Psoas muscle (tissue), 8 donors: ENCODE data around the gene MAS1L. TPM values are rescaled to one million over a fixed set of nuclear protein-coding genes. Genes with fewer than 3 reads are reported as not detected.

Experiments
- ATAC-seq, 4 donors: fragments of 200-7000 bp; cut with Tn5 transposase; one replicate each; pipeline ENCODE4 v1.9.1; 2020; ENCODE audit warnings: moderate library complexity in 3 of 4, mild to moderate bottlenecking in 2 of 4
- DNase-seq, 2 donors: peaks; one replicate each; pipeline ENCODE4 v3.0.0-alpha.2; 2020
- H3K27ac ChIP-seq: fragments of 200-600 bp; one replicate; pipeline ENCODE4 v1.8.0; 2022
- H3K27me3 ChIP-seq, 3 donors: fragments of 200-600 bp in 1 of 3; one replicate each; pipeline versions ENCODE4 v1.6.1 to v1.8.0; 2013 to 2022; ENCODE audit warnings: low read length in 2 of 3, mild to moderate bottlenecking in 2 of 3, moderate library complexity in 1 of 3; ENCODE audit not compliant: insufficient read depth in 3 of 3
- H3K36me3 ChIP-seq, 2 donors: fragments of 200-600 bp in 1 of 2; one replicate each; pipeline versions ENCODE4 v1.6.1 to v1.8.0; 2013 to 2022; ENCODE audit warnings: low read depth in 1 of 2, mild to moderate bottlenecking in 1 of 2, moderate library complexity in 1 of 2; ENCODE audit not compliant: insufficient read depth in 1 of 2
- H3K4me1 ChIP-seq: fragments of 200-600 bp; one replicate; pipeline ENCODE4 v1.8.0; 2022
- H3K4me3 ChIP-seq: fragments of 200-600 bp; one replicate; pipeline ENCODE4 v1.8.0; 2022; ENCODE audit warnings: mild to moderate bottlenecking
- H3K9me3 ChIP-seq: fragments of 200-600 bp; one replicate; pipeline ENCODE4 v1.8.0; 2022
- CTCF ChIP-seq: fragments of 200-600 bp; IDR thresholded peaks from one replicate; pipeline ENCODE4 v1.8.0; 2022; ENCODE audit warnings: antibody characterized with exemption
- WGBS, 3 donors: extraction: QIAGEN DNeasy Blood & Tissue Kit; methylation state at CpG; one replicate each; pipeline versions ENCODE4 v1.1.6 to v1.1.7; 2013; 5-methylcytosine and 5-hydroxymethylcytosine counted together
- intact Hi-C, 2 donors: fragments of 100-400 bp; cut with DNase I; formaldehyde crosslinking; loops; one replicate each; pipeline versions ENCODE4 v1.11.0 to v1.14.2; 2022
- polyA plus RNA-seq, 3 donors: library from polyadenylated mRNA; stranded (reverse); fragments of 200-250 nt; gene quantifications; one replicate each; pipeline ENCODE4 v1.2.3, GENCODE V29; 2013
- total RNA-seq, 4 donors: library from RNA; stranded (reverse); fragmentation: NEBNext Ultra II Directional in 2 of 4; extraction: Animal tissue kit (Norgen Biotek cat#: 25700) in 2 of 4; gene quantifications; one replicate each; pipeline versions ENCODE4 v1.2.1 to v1.2.4, GENCODE V29; 2021 to 2023
- donor health status: healthy with polysubstance abuse.
- donor health status: DM: no; HTN: no; CAD: no; lungs with moderate emphysema.
- donor health status: Bipolar disorder and iron deficiency.
- donor health status: healthy.
- donor health status: DM: yes; HTN: yes; CAD: no.
- donor health status: DM: no; HTN: no; CAD: no.
- donor health status: DM: no; HTN: no; CAD: no.
- donor health status: DM: yes; HTN: yes; CAD: no.

Gene MAS1L
- total and polyA plus RNA-seq, 7 donors, result not detected

GRCh38 chr6:29477923-29478450, 9.8 kb downstream of the MAS1L start:
- no peak for TF ChIP-seq CTCF
- DNase-seq (no peak), ATAC-seq (no peak)
- no peak overlapping the region for H3K27ac ChIP-seq
- 57 to 65% (median 58%) methylated on average over 5 of the region's 5 CpGs for WGBS, 3 donors
- H3K9me3 ChIP-seq, result no peaks in the 10 kb centered on the region
- no peak overlapping the region for H3K4me3 ChIP-seq
- no peaks in the 10 kb centered on the region for H3K36me3 ChIP-seq
- intact Hi-C loops, result no loop called here
- H3K4me1 ChIP-seq, result no peaks in the 10 kb centered on the region
- no peaks in the 10 kb centered on the region for H3K27me3 ChIP-seq

- no peak for DNase-seq
- WGBS, 3 donors, result 34 to 63% (median 50%) methylated on average over 2 of the region's 2 CpGs
- Histone ChIP-seq H3K9me3 (no peaks in the 10 kb centered on the region), H3K27me3 (no peaks in the 10 kb centered on the region), H3K4me3 (no peak overlapping the region), H3K4me1 (no peaks in the 10 kb centered on the region), H3K36me3 (no peaks in the 10 kb centered on the region), H3K27ac (no peak overlapping the region)
- ATAC-seq, result no peak
- TF ChIP-seq CTCF, result no peak
- intact Hi-C loops, result no loop called here
Measured at GRCh38 chr6:29474996-29475395, 12.8 kb downstream of the MAS1L start.

- TF ChIP-seq CTCF, result no peak
Measured at GRCh38 chr6:29466241-29466640, 21.5 kb downstream of the MAS1L start.

GRCh38 chr6:29465801-29466200, 22.0 kb downstream of the MAS1L start:
- Histone ChIP-seq H3K9me3 (no peaks in the 10 kb centered on the region), H3K4me1 (no peaks in the 10 kb centered on the region), H3K27me3 (no peaks in the 10 kb centered on the region), H3K27ac (no peak overlapping the region), H3K4me3 (no peak overlapping the region), H3K36me3 (no peaks in the 10 kb centered on the region)
- DNase-seq, result no peak
- TF ChIP-seq CTCF, result no peak
- WGBS, 3 donors, result 66 to 82% (median 75%) methylated on average over 2 of the region's 2 CpGs
- ATAC-seq, result no peak
- intact Hi-C loops, result no loop called here

More at GRCh38 chr6:29466241-29466640, 21.5 kb downstream of the MAS1L start:
- no peak for DNase-seq
- H3K4me3 ChIP-seq, result no peak overlapping the region
- no peaks in the 10 kb centered on the region for H3K9me3 ChIP-seq
- intact Hi-C loops, result no loop called here
- ATAC-seq, result no peak
- 57 to 69% (median 61%) methylated on average over 6 of the region's 6 CpGs for WGBS, 3 donors
- no peak overlapping the region for H3K27ac ChIP-seq
- H3K27me3 ChIP-seq, result no peaks in the 10 kb centered on the region
- H3K36me3 ChIP-seq, result no peaks in the 10 kb centered on the region
- no peaks in the 10 kb centered on the region for H3K4me1 ChIP-seq

GRCh38 chr6:29465279-29465678, 22.5 kb downstream of the MAS1L start:
- ATAC-seq (no peak), DNase-seq (no peak)
- WGBS, 3 donors, result 72 to 85% (median 84%) methylated on average over 2 of the region's 2 CpGs
- no peak for TF ChIP-seq CTCF
- Histone ChIP-seq H3K27ac (no peak overlapping the region), H3K36me3 (no peaks in the 10 kb centered on the region), H3K4me1 (no peaks in the 10 kb centered on the region), H3K4me3 (no peak overlapping the region), H3K27me3 (no peaks in the 10 kb centered on the region), H3K9me3 (no peaks in the 10 kb centered on the region)
- intact Hi-C loops, result no loop called here
